Measurements from ENCODE around the gene ABHD15.

Gene ABHD15

GRCh38 chr17:29518359-29518758, 48.5 kb downstream of the ABHD15 start:
- no peak for DNase-seq (ENCODE audit: low read depth, low spot score)

GRCh38 chr17:29514792-29515191, 52.0 kb downstream of the ABHD15 start:
- DNase-seq (ENCODE audit: low read depth, low spot score), result no peak

- DNase-seq (ENCODE audit: low read depth, low spot score), result no peak
Measured at GRCh38 chr17:29510953-29511352, 55.9 kb downstream of the ABHD15 start.
